RPMI8226 (cell line): ENCODE measurements around the gene DBN1.
"Not testable (repeated sequence)": the region's sequence is repeated elsewhere in the genome, so short reads cannot be mapped to it uniquely, and the experiment has no call there.

Experiments used
- DNase-seq: peaks from one replicate; pipeline ENCODE4 v3.0.0-alpha.2; 2015

DBN1 gene

GRCh38 chr5:177490992-177491391 lies 17.6 kb upstream of the DBN1 start:
- DNase-seq, result no peak

GRCh38 chr5:177490311-177490991 lies 17.0 kb upstream of the DBN1 start:
- peak; percentile 48 for DNase-seq

- peak; percentile 89 for DNase-seq
Observed at GRCh38 chr5:177489119-177489716, 15.8 kb upstream of the DBN1 start.

- DNase-seq, result no peak
Observed at GRCh38 chr5:177487975-177488374, 14.5 kb upstream of the DBN1 start.

- no peak for DNase-seq
Observed at GRCh38 chr5:177487144-177487543, 13.7 kb upstream of the DBN1 start.

- no peak for DNase-seq
Observed at GRCh38 chr5:177486256-177486655, 12.8 kb upstream of the DBN1 start.

- DNase-seq, result not testable (repeated sequence)
Observed at GRCh38 chr5:177485753-177486152, 12.3 kb upstream of the DBN1 start.

- DNase-seq, result no peak
Observed at GRCh38 chr5:177484902-177485549, 11.6 kb upstream of the DBN1 start.

- no peak for DNase-seq
Observed at GRCh38 chr5:177483994-177484901, 10.8 kb upstream of the DBN1 start.

- no peak for DNase-seq
Observed at GRCh38 chr5:177483042-177483441, 9.6 kb upstream of the DBN1 start.

- no peak for DNase-seq
Observed at GRCh38 chr5:177482359-177482795, 8.9 kb upstream of the DBN1 start.

GRCh38 chr5:177479774-177480173 lies 6.3 kb upstream of the DBN1 start:
- no peak for DNase-seq

- DNase-seq, result peak; percentile 83
Observed at GRCh38 chr5:177478711-177479646, 5.5 kb upstream of the DBN1 start.

GRCh38 chr5:177477701-177478477 lies 4.5 kb upstream of the DBN1 start:
- no peak for DNase-seq

- DNase-seq, result no peak
Observed at GRCh38 chr5:177476531-177477233, 3.2 kb upstream of the DBN1 start.

- DNase-seq, result no peak
Observed at GRCh38 chr5:177475563-177476427, 2.4 kb upstream of the DBN1 start.

- no peak for DNase-seq
Observed at GRCh38 chr5:177474846-177475562, 1.6 kb upstream of the DBN1 start.

GRCh38 chr5:177474002-177474476 lies 605 bp upstream of the DBN1 start:
- no peak for DNase-seq
